SK-N-SH treated with all-trans-retinoic acid at 6 μM for 48 hours (cell line): ENCODE results near the gene LSM12.
"Not testable (repeated sequence)": the region's sequence is repeated elsewhere in the genome, so short reads cannot be mapped to it uniquely, and the experiment has no call there.

Experiments used
- ATAC-seq: fragments of 200-7000 bp; cut with Tn5 transposase; 3 replicates; pipeline ENCODE4 v1.9.1; 2020; ENCODE audit warnings: mild to moderate bottlenecking, moderate library complexity
- BACH2 ChIP-seq: fragments of 250-450 bp; sonication (Bioruptor Pico); IDR thresholded peaks from 2 replicates; pipeline ENCODE4 v1.9.0; 2021; ENCODE audit warnings: mild to moderate bottlenecking, borderline replicate concordance
- CSDC2 ChIP-seq: fragments of 250-450 bp; sonication (Bioruptor Pico); IDR thresholded peaks from 2 replicates; pipeline ENCODE4 v1.5.0; 2020; ENCODE audit warnings: mild to moderate bottlenecking, moderate library complexity
- ESRRG ChIP-seq: fragments of 250-450 bp; sonication (Bioruptor Pico); IDR thresholded peaks from 2 replicates; pipeline ENCODE4 v1.6.1; 2021; ENCODE audit warnings: mild to moderate bottlenecking
- GLIS3 ChIP-seq: fragments of 250-450 bp; sonication (Bioruptor Pico); IDR thresholded peaks from 2 replicates; pipeline ENCODE4 v1.5.0; 2020; ENCODE audit warnings: mild to moderate bottlenecking, moderate library complexity
- PPARA ChIP-seq: fragments of 250-450 bp; sonication (Bioruptor Pico); IDR thresholded peaks from 2 replicates; pipeline ENCODE4 v1.5.0; 2020; ENCODE audit warnings: mild to moderate bottlenecking, borderline replicate concordance
- RARB ChIP-seq: fragments of 250-450 bp; sonication (Bioruptor Pico); IDR thresholded peaks from 2 replicates; pipeline ENCODE4 v1.8.0; 2021; ENCODE audit warnings: mild to moderate bottlenecking, moderate library complexity
- SNAI2 ChIP-seq: fragments of 250-450 bp; sonication (Bioruptor Pico); IDR thresholded peaks from 2 replicates; pipeline ENCODE4 v1.5.0; 2020; ENCODE audit warnings: mild to moderate bottlenecking, moderate library complexity
- ZC3H10 ChIP-seq: fragments of 250-450 bp; sonication (Bioruptor Pico); IDR thresholded peaks from 2 replicates; pipeline ENCODE4 v1.5.1; 2021; ENCODE audit warnings: mild to moderate bottlenecking, moderate library complexity
- ZFP3 ChIP-seq: fragments of 250-450 bp; sonication (Bioruptor Pico); IDR thresholded peaks from 2 replicates; pipeline ENCODE4 v1.5.0; 2020; ENCODE audit warnings: mild to moderate bottlenecking, moderate library complexity
- ZFP30 ChIP-seq: fragments of 450-650 bp; formaldehyde crosslinking; IDR thresholded peaks from 2 replicates; pipeline ENCODE4 v1.5.0; 2022; ENCODE audit warnings: mild to moderate bottlenecking, moderate library complexity
- ZNF565 ChIP-seq: fragments of 450-650 bp; formaldehyde crosslinking; conservative IDR thresholded peaks from 2 replicates; pipeline ENCODE4 v1.5.0; 2020; ENCODE audit warnings: low read depth, mild to moderate bottlenecking, moderate library complexity
- ZNF70 ChIP-seq: fragments of 450-650 bp; formaldehyde crosslinking; IDR thresholded peaks from 2 replicates; pipeline ENCODE4 v1.5.0; 2020; ENCODE audit warnings: mild to moderate bottlenecking, moderate library complexity
- ZNF8 ChIP-seq: fragments of 450-650 bp; formaldehyde crosslinking; IDR thresholded peaks from 2 replicates; pipeline ENCODE4 v1.5.0; 2020; ENCODE audit warnings: mild to moderate bottlenecking, moderate library complexity
- TF ChIP-seq, protein P1 (sequence below): fragments of 250-450 bp; sonication (Bioruptor Pico); IDR thresholded peaks from 2 replicates; pipeline ENCODE4 v1.5.1; 2021; ENCODE audit warnings: mild to moderate bottlenecking, moderate library complexity
- TF ChIP-seq, protein P2 (sequence below): fragments of 250-450 bp; sonication (Bioruptor Pico); IDR thresholded peaks from 2 replicates; pipeline ENCODE4 v1.5.0; 2020; ENCODE audit warnings: mild to moderate bottlenecking, moderate library complexity
- TF ChIP-seq, protein P3 (sequence below): fragments of 250-450 bp; sonication (Bioruptor Pico); IDR thresholded peaks from 2 replicates; pipeline ENCODE4 v1.8.0; 2021; ENCODE audit warnings: low read depth, mild to moderate bottlenecking, moderate library complexity, borderline replicate concordance

The LSM12 gene

DNA sequence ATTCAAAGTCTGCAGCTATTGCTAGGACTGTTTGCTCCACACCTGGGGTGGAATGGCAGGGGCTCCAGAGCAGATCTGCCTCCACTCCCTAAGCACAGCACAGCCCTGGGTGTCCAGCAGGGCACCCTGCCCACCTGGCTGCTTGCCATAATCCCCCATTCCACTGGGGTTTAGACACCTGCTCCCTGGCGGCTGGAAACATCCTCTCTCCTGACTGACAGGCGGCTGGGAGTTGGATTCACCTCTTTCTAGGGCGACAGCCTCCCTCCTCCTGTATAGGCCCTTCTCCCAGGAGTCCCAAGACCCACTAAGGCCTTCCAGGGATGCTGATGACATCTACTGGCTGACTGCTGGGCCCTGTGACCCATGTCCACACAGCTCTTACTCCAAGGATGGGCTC lies 39.0 kb upstream of the LSM12 start:
- TF ChIP-seq ZNF8 (no peak), BACH2 (CRISPR knock-in tag) (no peak), GLIS3 (CRISPR knock-in tag) (no peak), ZFP3 (no peak)
- TF ChIP-seq, protein P1, sequence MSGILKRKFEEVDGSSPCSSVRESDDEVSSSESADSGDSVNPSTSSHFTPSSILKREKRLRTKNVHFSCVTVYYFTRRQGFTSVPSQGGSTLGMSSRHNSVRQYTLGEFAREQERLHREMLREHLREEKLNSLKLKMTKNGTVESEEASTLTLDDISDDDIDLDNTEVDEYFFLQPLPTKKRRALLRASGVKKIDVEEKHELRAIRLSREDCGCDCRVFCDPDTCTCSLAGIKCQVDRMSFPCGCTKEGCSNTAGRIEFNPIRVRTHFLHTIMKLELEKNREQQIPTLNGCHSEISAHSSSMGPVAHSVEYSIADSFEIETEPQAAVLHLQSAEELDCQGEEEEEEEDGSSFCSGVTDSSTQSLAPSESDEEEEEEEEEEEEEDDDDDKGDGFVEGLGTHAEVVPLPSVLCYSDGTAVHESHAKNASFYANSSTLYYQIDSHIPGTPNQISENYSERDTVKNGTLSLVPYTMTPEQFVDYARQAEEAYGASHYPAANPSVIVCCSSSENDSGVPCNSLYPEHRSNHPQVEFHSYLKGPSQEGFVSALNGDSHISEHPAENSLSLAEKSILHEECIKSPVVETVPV = no peak

DNA sequence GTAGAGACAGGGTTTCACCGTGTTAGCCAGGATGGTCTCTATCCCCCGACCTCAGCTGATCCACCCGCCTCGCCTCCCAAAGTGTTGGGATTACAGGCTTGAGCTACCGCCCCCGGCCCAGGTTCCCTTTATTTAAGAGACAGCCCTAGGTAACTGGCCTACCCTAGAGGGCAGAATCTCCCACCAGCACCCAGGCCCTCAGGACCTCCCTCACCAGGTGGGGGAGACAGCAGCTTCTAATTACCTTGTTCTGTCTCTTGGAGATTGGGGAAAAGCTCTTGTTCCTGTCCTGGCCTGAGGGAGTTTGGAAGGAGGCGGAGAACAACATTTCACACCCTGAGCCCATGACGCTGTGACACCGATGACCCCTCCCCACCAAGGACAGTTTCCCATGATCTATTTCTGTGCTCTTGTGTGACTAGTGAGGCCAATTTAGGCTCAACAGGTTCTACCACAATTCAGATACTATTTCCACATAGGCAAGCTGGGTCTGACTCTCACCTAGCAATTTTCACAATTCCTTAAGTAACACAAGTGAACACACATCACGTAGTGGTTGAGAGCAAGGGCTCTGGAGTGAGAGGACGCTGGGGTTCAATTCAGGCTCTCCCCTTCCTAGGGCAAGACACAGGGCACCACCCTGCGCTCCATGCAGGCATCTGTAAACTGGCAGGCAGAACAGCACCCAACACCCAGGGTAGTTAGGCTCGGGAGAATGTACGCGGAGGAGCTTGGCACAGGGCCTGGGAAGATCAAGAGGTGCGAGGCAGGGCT lies 36.6 kb upstream of the LSM12 start:
- TF ChIP-seq, protein P2, sequence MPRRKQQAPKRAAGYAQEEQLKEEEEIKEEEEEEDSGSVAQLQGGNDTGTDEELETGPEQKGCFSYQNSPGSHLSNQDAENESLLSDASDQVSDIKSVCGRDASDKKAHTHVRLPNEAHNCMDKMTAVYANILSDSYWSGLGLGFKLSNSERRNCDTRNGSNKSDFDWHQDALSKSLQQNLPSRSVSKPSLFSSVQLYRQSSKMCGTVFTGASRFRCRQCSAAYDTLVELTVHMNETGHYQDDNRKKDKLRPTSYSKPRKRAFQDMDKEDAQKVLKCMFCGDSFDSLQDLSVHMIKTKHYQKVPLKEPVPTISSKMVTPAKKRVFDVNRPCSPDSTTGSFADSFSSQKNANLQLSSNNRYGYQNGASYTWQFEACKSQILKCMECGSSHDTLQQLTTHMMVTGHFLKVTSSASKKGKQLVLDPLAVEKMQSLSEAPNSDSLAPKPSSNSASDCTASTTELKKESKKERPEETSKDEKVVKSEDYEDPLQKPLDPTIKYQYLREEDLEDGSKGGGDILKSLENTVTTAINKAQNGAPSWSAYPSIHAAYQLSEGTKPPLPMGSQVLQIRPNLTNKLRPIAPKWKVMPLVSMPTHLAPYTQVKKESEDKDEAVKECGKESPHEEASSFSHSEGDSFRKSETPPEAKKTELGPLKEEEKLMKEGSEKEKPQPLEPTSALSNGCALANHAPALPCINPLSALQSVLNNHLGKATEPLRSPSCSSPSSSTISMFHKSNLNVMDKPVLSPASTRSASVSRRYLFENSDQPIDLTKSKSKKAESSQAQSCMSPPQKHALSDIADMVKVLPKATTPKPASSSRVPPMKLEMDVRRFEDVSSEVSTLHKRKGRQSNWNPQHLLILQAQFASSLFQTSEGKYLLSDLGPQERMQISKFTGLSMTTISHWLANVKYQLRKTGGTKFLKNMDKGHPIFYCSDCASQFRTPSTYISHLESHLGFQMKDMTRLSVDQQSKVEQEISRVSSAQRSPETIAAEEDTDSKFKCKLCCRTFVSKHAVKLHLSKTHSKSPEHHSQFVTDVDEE (CRISPR knock-in tag) = no peak
- TF ChIP-seq PPARA (CRISPR knock-in tag) = no peak
- no peak for TF ChIP-seq ZC3H10 (CRISPR knock-in tag)
- no peak for TF ChIP-seq ZNF8
- no peak for TF ChIP-seq ZNF70 (CRISPR knock-in tag)
- no peak for ATAC-seq

More for the DNA sequence above, 39.0 kb upstream of the LSM12 start:
- no peak for ATAC-seq

DNA sequence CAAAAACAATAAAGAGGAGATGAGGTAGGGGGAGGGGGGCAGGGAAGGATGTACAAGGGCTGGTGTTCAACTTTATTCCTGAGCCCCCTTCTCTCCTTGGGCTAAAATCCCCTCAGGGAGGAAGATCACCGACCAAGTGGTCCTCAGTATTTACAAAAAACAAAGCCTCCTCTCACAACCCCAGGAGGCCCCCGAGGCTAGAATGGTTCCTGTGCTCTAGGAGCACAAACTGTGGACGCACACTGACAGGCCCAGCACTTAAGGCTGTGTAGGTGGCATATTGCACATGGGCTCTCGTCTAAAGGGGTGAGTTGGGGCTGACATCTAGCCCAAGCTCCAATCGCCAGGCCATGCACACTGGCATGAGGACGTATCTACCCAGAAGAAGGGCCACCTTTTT lies 35.4 kb upstream of the LSM12 start:
- not testable (repeated sequence) for ATAC-seq

DNA sequence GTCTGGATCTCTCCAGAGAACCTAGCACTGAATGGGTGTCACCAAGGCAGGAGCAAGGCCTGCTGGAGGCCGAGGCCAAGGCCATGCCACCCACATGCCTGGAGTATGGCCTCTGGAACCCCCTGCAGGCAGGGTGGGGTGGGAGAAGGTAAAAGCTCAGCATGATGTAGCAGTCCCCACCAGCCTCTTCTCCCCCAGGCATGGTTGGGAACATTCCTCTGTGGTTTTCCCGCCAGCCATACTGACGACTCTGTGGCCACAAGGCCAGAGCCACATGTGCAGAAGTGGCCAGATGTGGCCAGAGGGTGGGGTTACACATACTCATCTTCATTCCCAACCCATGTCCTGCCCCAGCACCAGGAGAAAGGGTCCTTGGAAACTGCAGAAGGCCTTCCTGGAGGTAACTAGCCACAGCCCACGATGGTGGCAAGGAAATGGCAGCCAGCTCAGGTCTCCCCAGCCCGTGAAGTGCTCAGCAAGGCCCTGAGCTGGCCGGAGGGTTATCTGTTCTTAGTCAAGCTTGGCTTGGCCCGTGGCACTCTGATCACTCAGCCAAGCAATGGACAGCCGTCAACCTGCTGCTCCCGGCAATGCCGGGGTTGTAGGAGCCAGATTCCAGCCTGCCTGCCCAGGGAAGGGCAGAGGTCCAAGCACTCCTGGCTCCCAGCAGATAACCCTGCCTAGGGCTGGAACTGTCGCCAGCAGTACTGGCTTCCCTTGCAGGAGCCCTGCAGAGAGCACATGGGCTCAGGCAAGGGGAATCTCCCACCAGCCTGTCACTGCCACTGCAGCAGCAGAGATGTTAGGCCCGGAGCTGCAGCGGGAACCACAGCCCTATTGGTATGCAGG lies 30.9 kb upstream of the LSM12 start:
- ATAC-seq = no peak
- TF ChIP-seq CSDC2 (CRISPR knock-in tag) = no peak
- TF ChIP-seq, protein P1 = no peak
- TF ChIP-seq SNAI2 (CRISPR knock-in tag) = no peak
- no peak for TF ChIP-seq RARB (CRISPR knock-in tag)
- no peak for TF ChIP-seq BACH2 (CRISPR knock-in tag)
- TF ChIP-seq, protein P2 (CRISPR knock-in tag) = no peak
- no peak for TF ChIP-seq ZFP30 (CRISPR knock-in tag)
- no peak for TF ChIP-seq ZNF8
- no peak for TF ChIP-seq ESRRG (CRISPR knock-in tag)
- no peak for TF ChIP-seq ZNF565 (CRISPR knock-in tag)
- TF ChIP-seq ZFP3 = no peak
- TF ChIP-seq, protein P3, sequence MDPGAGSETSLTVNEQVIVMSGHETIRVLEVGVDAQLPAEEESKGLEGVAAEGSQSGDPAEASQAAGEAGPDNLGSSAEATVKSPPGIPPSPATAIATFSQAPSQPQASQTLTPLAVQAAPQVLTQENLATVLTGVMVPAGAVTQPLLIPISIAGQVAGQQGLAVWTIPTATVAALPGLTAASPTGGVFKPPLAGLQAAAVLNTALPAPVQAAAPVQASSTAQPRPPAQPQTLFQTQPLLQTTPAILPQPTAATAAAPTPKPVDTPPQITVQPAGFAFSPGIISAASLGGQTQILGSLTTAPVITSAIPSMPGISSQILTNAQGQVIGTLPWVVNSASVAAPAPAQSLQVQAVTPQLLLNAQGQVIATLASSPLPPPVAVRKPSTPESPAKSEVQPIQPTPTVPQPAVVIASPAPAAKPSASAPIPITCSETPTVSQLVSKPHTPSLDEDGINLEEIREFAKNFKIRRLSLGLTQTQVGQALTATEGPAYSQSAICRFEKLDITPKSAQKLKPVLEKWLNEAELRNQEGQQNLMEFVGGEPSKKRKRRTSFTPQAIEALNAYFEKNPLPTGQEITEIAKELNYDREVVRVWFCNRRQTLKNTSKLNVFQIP (CRISPR knock-in tag) = no peak
- TF ChIP-seq ZNF70 (CRISPR knock-in tag) = no peak
- TF ChIP-seq GLIS3 (CRISPR knock-in tag) = no peak
